HG03060 (cell line): Measurements from ENCODE around the gene SNRPD1.
"Not testable (repeated sequence)": the region's sequence is repeated elsewhere in the genome, so short reads cannot be mapped to it uniquely, and the experiment has no call there.

Source experiments
- ATAC-seq: cut with Tn5 transposase; IDR thresholded peaks from one replicate; pipeline ENCODE4 v1.9.1; 2021; ENCODE audit warnings: low read depth, moderate number of reproducible peaks; ENCODE audit not compliant: unreplicated experiment

The SNRPD1 gene

GRCh38 chr18:21634588-21635199, 22.6 kb downstream of the SNRPD1 start:
- no peak for ATAC-seq

GRCh38 chr18:21636769-21637168, 24.7 kb downstream of the SNRPD1 start:
- ATAC-seq: no peak

- ATAC-seq: no peak
These were observed 26.7 kb downstream of the SNRPD1 start for GRCh38 chr18:21638822-21639221.

GRCh38 chr18:21640375-21640774, 28.3 kb downstream of the SNRPD1 start:
- ATAC-seq: not testable (repeated sequence)

GRCh38 chr18:21650311-21650710, 38.2 kb downstream of the SNRPD1 start:
- no peak for ATAC-seq

GRCh38 chr18:21652073-21652472, 40.0 kb downstream of the SNRPD1 start:
- ATAC-seq: no peak

GRCh38 chr18:21653361-21653760, 41.2 kb downstream of the SNRPD1 start:
- ATAC-seq: no peak

- no peak for ATAC-seq
These were observed 44.3 kb downstream of the SNRPD1 start for GRCh38 chr18:21656402-21656801.

GRCh38 chr18:21660078-21660477, 48.0 kb downstream of the SNRPD1 start:
- no peak for ATAC-seq

- no peak for ATAC-seq
These were observed 50.5 kb downstream of the SNRPD1 start for GRCh38 chr18:21662581-21662980.

- ATAC-seq: no peak
These were observed 51.5 kb downstream of the SNRPD1 start for GRCh38 chr18:21663578-21663977.

- no peak for ATAC-seq
These were observed 52.0 kb downstream of the SNRPD1 start for GRCh38 chr18:21664069-21664468.

- ATAC-seq: no peak
These were observed 57.7 kb downstream of the SNRPD1 start for GRCh38 chr18:21669736-21670285.

GRCh38 chr18:21672521-21673267, 60.6 kb downstream of the SNRPD1 start:
- ATAC-seq: no peak

- ATAC-seq: not testable (repeated sequence)
These were observed 63.2 kb downstream of the SNRPD1 start for GRCh38 chr18:21675354-21675753.

GRCh38 chr18:21678859-21679258, 66.7 kb downstream of the SNRPD1 start:
- ATAC-seq: no peak

GRCh38 chr18:21680161-21680560, 68.0 kb downstream of the SNRPD1 start:
- no peak for ATAC-seq

- peak; percentile 35 for ATAC-seq
These were observed 70.4 kb downstream of the SNRPD1 start for GRCh38 chr18:21682371-21683051.
